K562 (cell line): ENCODE results near the gene MBD5. TPM values are rescaled to one million over a fixed set of nuclear protein-coding genes. Genes with fewer than 3 reads are reported as not detected.
"Not testable (repeated sequence)": the region's sequence is repeated elsewhere in the genome, so short reads cannot be mapped to it uniquely, and the experiment has no call there.

Source experiments
- ATAC-seq: fragments of 200-7000 bp; cut with Tn5 transposase; 3 replicates; pipeline ENCODE4 v1.9.1; 2020; ENCODE audit warnings: moderate library complexity
- BruUV-seq: library from RNA; stranded (reverse); fragments of 400-500 nt; replicated peaks from 2 replicates; lab custom pipeline; 2021; lab: Mats Ljungman, UMichigan
- CTCF ChIA-PET: fragments of 300-600 bp; formaldehyde crosslinking; extraction: SDS; loops from one replicate; lab custom pipeline; 2021; ENCODE audit warnings: low intra/inter-chr PET ratio; lab: Yijun Ruan, JAX
- POLR2A ChIA-PET: fragments of 300-600, 350-650 bp; sonication (Branson Sonifier 250); formaldehyde crosslinking; extraction: SDS; loops from one replicate; lab custom pipeline; 2021; ENCODE audit warnings: antibody characterized with exemption, inconsistent platforms; lab: Yijun Ruan, JAX
- DNase-seq, 4 experiments: peaks; one replicate each; pipeline versions ENCODE4 v3.0.0 to v3.0.0-alpha.2; 2011 to 2018; ENCODE audit warnings: low spot score in 3 of 4, mixed read lengths in 3 of 4; ENCODE audit errors: extremely low read depth in 1 of 4
- FAIRE-seq: peaks from 2 replicates; lab custom pipeline; 2011; peaks lifted over from hg19 to GRCh38; lab: Jason Lieb, UNC
- H2AFZ ChIP-seq: 2 replicates; pipeline ENCODE4 v1.6.0; 2011; ENCODE audit warnings: low read depth, low read length, control low read depth, inconsistent platforms
- H3K27ac ChIP-seq: fragments of 200-600 bp; 3 replicates; pipeline ENCODE4 v1.8.0; 2011; ENCODE audit warnings: low read depth, mild to moderate bottlenecking, control low read depth, inconsistent platforms, low read length, moderate library complexity, mixed read lengths; ENCODE audit errors: extremely low read depth
- H3K27me3 ChIP-seq, 2 experiments: fragments of 300-600 bp in 1 of 2; 2 replicates in 1 of 2; 3 replicates in 1 of 2; pipeline versions ENCODE4 v1.6.0 to v1.8.0; 2011; ENCODE audit warnings: inconsistent platforms in 2 of 2, low read length in 2 of 2, mild to moderate bottlenecking in 1 of 2, mixed read lengths in 1 of 2, moderate library complexity in 1 of 2; ENCODE audit not compliant: control insufficient read depth in 2 of 2, insufficient read depth in 2 of 2
- H3K36me3 ChIP-seq: fragments of 300-600 bp; 3 replicates; pipeline ENCODE4 v1.8.0; 2011; ENCODE audit warnings: mild to moderate bottlenecking, low read length, inconsistent platforms; ENCODE audit not compliant: control insufficient read depth, insufficient read depth
- H3K4me1 ChIP-seq, 2 experiments: fragments of 200-600 bp in 1 of 2; replicated peaks in 1 of 2; 2 replicates in 1 of 2; 3 replicates in 1 of 2; pipeline versions ENCODE4 v1.5.1 to v1.8.0; 2011; ENCODE audit warnings: inconsistent platforms in 2 of 2, low read length in 2 of 2, mild to moderate bottlenecking in 1 of 2, mixed read lengths in 1 of 2, moderate library complexity in 1 of 2; ENCODE audit not compliant: control insufficient read depth in 2 of 2, insufficient read depth in 2 of 2
- H3K4me2 ChIP-seq: 2 replicates; pipeline ENCODE4 v1.6.1; 2011; ENCODE audit warnings: low read length, control low read depth, inconsistent platforms, mixed read lengths; ENCODE audit not compliant: insufficient read depth
- H3K4me3 ChIP-seq: fragments of 200-600 bp; sonication (generic), shearing (Covaris generic); 2 replicates; pipeline ENCODE4 v1.5.1; 2016; ENCODE audit warnings: control low read depth, inconsistent platforms
- H3K79me2 ChIP-seq: fragments of 200-600 bp; 3 replicates; pipeline ENCODE4 v1.8.0; 2011; ENCODE audit warnings: low read length, inconsistent platforms; ENCODE audit not compliant: control insufficient read depth, insufficient read depth
- H3K9ac ChIP-seq, 2 experiments: 2 replicates each; pipeline versions ENCODE4 v1.6.0 to v1.6.1; 2011; ENCODE audit warnings: low read depth in 2 of 2, low read length in 2 of 2, control low read depth in 1 of 2, inconsistent platforms in 1 of 2, mild to moderate bottlenecking in 1 of 2, mixed read lengths in 1 of 2; ENCODE audit not compliant: insufficient read depth in 1 of 2
- H3K9me1 ChIP-seq: one replicate; pipeline ENCODE4 v1.6.0; 2011; ENCODE audit warnings: inconsistent platforms, mild to moderate bottlenecking, low read length, moderate library complexity; ENCODE audit not compliant: control insufficient read depth, insufficient read depth
- H3K9me3 ChIP-seq: replicated peaks from 2 replicates; pipeline ENCODE4 v1.5.1; 2011; ENCODE audit warnings: low read depth, low read length, inconsistent platforms; ENCODE audit not compliant: control insufficient read depth, insufficient read depth
- H4K20me1 ChIP-seq: replicated peaks from 2 replicates; pipeline ENCODE4 v1.6.1; 2011; ENCODE audit warnings: low read length, inconsistent platforms, mixed read lengths; ENCODE audit not compliant: control insufficient read depth, insufficient read depth
- ZNF764 ChIP-seq: fragments of 250-450 bp; sonication (Bioruptor Pico); IDR thresholded peaks from 2 replicates; pipeline ENCODE4 v1.4.0; 2020; ENCODE audit warnings: low read depth, mild to moderate bottlenecking, moderate library complexity
- ZNF785 ChIP-seq: fragments of 250-450 bp; sonication (Bioruptor Pico); IDR thresholded peaks from 2 replicates; pipeline ENCODE4 v1.4.0; 2020; ENCODE audit warnings: mild to moderate bottlenecking
- WGBS: fragments of 100-300 bp; shearing (Covaris generic); methylation state at CpG from one replicate; pipeline ENCODE4 v1.1.6; 2016; ENCODE audit warnings: low coverage, mixed read lengths; ENCODE audit not compliant: insufficient coverage; ENCODE audit errors: missing lambda C conversion rate; 5-methylcytosine and 5-hydroxymethylcytosine counted together
- in situ Hi-C: fragments of 300-500 bp; cut with MboI; formaldehyde crosslinking; loops from 4 replicates; pipeline ENCODE4 v1.15.0; 2018; ENCODE audit warnings: inconsistent platforms, mixed read lengths
- intact Hi-C: fragments of 100-400 bp; cut with micrococcal nuclease; formaldehyde crosslinking; loops from 2 replicates; pipeline ENCODE4 v1.14.2; 2022
- polyA plus RNA-seq, 8 experiments: library from polyadenylated mRNA; depleted of rRNA in 4 of 8; stranded (reverse) in 5 of 8; unstranded in 3 of 8; fragments of >200 nt; fragmentation: Nextera tagmentation in 2 of 8; fragmentation: Illumina TruSeq in 1 of 8; extraction: Ambion mirVana in 2 of 8; extraction: Trizol in 1 of 8; gene quantifications; 2 replicates each; pipeline versions ENCODE4 v1.2.1 to v1.2.3, GENCODE V29; 2011 to 2014; ENCODE audit warnings: inconsistent platforms in 1 of 8, missing spikeins in 1 of 8
- total RNA-seq, 7 experiments: library from RNA; depleted of rRNA in 6 of 7; stranded (reverse); fragments of >200 nt in 6 of 7; fragmentation: Illumina TruSeq in 2 of 7; extraction: Trizol in 2 of 7; gene quantifications; 2 replicates each; pipeline versions ENCODE4 v1.2.1 to v1.2.3, GENCODE V29; 2011 to 2021; ENCODE audit warnings: low replicate concordance in 1 of 7

MBD5 gene
- total and polyA plus RNA-seq, 9 of the 15 experiments (the other 6 are each of a cell fraction or from before 2014, with no cell fraction given): 3.4 to 14.5 (median 9.0) TPM

GRCh38 chr2:148000095-148000494 is 20.8 kb upstream of the MBD5 start:
- no peaks in the 10 kb centered on the region for H3K4me1 ChIP-seq
- no TSS peak for BruUV-seq
- peaks cover 73% of the 10 kb centered on the region for H3K79me2 ChIP-seq
- in situ Hi-C loops: no loop called here
- FAIRE-seq (no peak), ATAC-seq (no peak), DNase-seq (no peak)
- H3K27me3 ChIP-seq: no peaks in the 10 kb centered on the region
- no peak overlapping the region for H3K4me2 ChIP-seq
- no peaks in the 10 kb centered on the region for H4K20me1 ChIP-seq
- ChIA-PET POLR2A (no interaction called here), CTCF (no interaction called here)
- H2AFZ ChIP-seq: no peak overlapping the region
- intact Hi-C loops: no loop called here
- H3K27ac ChIP-seq: no peak overlapping the region
- 63% methylated on average over 1 of the region's 1 CpG for WGBS
- H3K9ac ChIP-seq: no peak overlapping the region
- peaks cover under 1% of the 10 kb centered on the region; the same call in 1 of the 2 replicates for H3K9me3 ChIP-seq
- no peaks in the 10 kb centered on the region for H3K9me1 ChIP-seq
- no peak overlapping the region for H3K4me3 ChIP-seq
- TF ChIP-seq ZNF785 (no peak), ZNF764 (CRISPR knock-in tag) (no peak)
- peaks cover 5% of the 10 kb centered on the region; the same call in 2 of the 3 replicates for H3K36me3 ChIP-seq

DNA sequence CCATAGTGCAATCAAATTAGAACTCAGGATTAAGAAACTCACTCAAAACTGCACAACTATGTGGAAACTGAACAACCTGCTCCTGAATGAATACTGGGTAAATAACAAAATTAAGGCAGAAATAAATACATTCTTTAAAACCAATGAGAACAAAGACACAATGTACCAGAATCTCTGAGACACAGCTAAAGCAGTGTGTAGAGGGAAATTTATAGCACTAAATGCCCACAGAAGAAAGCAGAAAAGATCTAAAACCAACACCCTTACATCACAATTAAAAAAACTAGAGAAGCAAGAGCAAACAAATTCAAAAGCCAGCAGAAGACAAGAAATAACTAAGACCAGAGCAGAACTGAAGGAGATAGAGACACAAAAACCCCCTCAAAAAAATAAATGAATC is 18.5 kb upstream of the MBD5 start:
- H2AFZ ChIP-seq, BruUV-seq, DNase-seq, H3K27ac ChIP-seq, H3K4me1 ChIP-seq, H3K9me1 ChIP-seq, H3K9ac ChIP-seq, H4K20me1 ChIP-seq, ATAC-seq, H3K36me3 ChIP-seq, H3K27me3 ChIP-seq, CTCF ChIA-PET, intact Hi-C loops, FAIRE-seq, in situ Hi-C loops, H3K4me3 ChIP-seq, H3K4me2 ChIP-seq, H3K9me3 ChIP-seq: not testable (repeated sequence)
- peaks cover 81% of the 10 kb centered on the region for H3K79me2 ChIP-seq
- POLR2A ChIA-PET: interaction anchor here (0.7 kb wide), 1 partner anchor 10 kb away, joined by 4 read pairs; no protein-coding TSS in a partner anchor
